GM21367 (cell line): ENCODE data around the gene AHNAK2.
"Not testable (repeated sequence)": the region's sequence is repeated elsewhere in the genome, so short reads cannot be mapped to it uniquely, and the experiment has no call there.

ENCODE experiments used
- ATAC-seq: cut with Tn5 transposase; IDR thresholded peaks from one replicate; pipeline ENCODE4 v1.9.1; 2021; ENCODE audit not compliant: unreplicated experiment

Gene AHNAK2

GRCh38 chr14:104954746-104955395 lies 23.3 kb downstream of the AHNAK2 start:
- no peak for ATAC-seq

DNA sequence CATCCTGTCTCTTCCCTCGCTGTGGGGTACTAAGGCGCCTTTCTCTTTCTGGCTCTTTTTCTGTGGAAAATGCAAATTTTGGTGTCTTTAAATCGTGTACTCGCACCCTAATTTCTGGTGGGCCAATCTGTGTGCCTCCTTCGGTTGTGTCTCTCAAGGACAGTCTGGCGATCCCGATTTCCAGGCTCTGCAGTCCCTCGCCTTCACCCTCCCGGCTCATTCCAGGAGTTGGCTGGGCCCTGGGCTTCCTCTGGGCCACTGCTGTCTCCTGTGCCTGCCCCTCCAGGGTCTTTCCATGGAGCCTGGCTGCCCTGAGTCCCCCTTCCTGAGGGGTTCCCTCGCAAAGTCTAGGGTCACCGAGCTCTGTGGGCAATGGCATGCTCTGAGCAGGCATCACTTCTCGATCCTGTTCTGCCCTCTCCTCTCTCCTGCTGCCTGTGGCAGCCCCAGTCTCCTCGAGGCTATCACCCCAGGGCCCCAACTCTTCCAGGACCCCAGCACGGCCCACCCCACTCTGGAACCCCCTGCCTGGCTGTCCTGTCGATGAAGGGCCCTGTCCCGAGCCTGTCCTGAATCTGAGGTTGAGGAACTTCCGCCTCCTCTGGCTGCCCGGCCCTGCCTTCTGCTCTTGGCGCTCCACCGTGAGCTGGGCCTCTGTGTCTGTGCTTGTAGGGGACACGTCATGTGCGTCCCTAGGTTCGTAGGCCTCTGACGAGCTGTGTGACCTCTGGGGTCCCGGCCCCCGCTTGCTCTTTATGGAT lies 24.1 kb downstream of the AHNAK2 start:
- no peak for ATAC-seq

DNA sequence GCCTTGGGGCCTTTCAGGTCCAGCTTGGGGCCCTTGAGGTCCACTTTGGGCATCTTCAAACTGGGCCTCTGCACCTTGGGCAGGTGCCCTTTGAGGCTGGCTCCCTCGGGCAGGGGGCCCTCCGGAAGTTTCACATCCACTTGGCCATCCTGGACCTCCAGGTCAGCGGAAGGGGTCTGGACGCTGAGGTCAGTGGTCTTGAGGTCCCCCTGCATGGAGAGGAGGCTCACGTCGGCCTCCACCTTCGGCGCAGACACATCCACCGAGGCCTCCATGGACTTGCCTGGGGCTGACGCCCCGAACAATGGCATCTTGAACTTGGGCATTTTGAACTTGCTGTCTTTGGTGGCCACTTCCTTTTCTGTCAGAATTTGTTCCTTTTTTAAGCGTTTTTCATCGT lies 25.1 kb downstream of the AHNAK2 start:
- no peak for ATAC-seq

DNA sequence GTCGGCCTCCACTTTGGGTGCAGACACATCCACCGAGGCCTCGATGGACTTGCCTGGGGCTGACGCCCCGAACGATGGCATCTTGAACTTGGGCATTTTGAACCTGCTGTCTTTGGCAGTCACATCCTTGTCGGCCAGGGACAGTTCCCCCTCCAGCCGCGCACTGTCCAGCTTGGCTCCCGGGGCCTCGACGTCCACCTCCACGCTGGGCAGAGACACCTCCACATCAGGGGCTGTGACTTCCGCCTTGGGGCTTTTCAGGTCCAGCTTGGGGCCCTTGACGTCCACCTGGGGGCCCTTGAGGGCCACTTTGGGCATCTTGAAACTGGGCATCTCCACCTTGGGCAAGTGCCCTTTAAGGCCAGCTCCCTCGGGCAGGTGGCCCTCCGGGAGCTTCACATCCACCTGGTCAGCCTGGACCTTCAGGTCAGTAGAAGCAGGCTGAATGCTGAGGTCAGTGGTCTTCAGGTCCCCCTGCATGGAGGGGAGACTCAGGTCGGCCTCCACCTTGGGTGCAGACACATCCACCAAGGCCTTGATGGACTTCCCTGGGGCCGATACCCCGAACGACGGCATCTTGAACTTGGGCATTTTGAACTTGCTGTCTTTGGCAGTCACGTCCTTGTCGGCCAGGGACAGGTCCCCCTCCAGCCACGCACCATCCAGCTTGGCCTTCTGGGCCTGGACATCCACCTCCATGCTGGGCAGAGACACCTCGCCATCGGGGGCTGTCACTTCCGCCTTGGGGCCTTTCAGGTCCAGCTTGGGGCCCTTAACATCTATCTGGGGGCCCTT lies 26.1 kb downstream of the AHNAK2 start:
- ATAC-seq, result not testable (repeated sequence)

DNA sequence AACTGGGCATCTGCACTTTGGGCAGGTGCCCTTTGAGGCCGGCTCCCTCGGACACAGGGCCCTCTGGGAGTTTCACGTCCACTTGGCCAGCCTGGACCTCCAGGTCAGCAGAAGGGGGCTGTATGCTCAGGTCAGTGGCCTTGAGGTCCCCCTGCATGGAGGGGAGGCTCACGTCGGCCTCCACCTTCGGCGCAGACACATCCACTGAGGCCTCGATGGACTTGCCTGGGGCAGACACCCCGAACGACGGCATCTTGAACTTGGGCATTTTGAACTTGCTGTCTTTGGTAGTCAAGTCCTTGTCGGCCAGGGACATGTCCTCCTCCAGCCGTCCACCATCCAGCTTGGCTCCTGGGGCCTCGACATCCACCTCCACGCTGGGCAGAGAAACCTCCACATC lies 27.5 kb downstream of the AHNAK2 start:
- ATAC-seq, result not testable (repeated sequence)

GRCh38 chr14:104950021-104950420 lies 28.2 kb downstream of the AHNAK2 start:
- ATAC-seq, result no peak

DNA sequence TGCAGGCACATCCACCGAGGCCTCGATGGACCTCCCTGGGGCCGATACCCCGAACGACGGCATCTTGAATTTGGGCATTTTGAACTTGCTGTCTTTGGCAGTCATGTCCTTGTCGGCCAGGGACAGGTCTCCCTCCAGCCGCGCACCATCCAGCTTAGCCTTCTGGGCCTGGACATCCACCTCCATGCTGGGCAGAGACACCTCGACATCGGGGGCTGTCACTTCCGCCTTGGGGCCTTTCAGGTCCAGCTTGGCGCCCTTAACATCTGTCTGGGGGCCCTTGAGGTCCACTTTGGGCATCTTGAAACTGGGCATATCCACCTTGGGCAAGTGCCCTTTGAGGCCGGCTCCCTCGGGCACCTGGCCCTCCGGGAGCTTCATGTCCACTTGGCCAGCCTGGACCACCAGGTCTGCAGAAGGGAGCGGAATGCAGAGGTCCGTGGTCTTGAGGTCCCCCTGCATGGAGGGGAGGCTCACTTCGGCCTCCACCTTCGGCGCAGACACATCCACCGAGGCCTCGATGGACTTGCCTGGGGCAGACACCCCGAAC lies 28.7 kb downstream of the AHNAK2 start:
- not testable (repeated sequence) for ATAC-seq

- ATAC-seq, result no peak
Measured at GRCh38 chr14:104948736-104949031, 29.5 kb downstream of the AHNAK2 start.

DNA sequence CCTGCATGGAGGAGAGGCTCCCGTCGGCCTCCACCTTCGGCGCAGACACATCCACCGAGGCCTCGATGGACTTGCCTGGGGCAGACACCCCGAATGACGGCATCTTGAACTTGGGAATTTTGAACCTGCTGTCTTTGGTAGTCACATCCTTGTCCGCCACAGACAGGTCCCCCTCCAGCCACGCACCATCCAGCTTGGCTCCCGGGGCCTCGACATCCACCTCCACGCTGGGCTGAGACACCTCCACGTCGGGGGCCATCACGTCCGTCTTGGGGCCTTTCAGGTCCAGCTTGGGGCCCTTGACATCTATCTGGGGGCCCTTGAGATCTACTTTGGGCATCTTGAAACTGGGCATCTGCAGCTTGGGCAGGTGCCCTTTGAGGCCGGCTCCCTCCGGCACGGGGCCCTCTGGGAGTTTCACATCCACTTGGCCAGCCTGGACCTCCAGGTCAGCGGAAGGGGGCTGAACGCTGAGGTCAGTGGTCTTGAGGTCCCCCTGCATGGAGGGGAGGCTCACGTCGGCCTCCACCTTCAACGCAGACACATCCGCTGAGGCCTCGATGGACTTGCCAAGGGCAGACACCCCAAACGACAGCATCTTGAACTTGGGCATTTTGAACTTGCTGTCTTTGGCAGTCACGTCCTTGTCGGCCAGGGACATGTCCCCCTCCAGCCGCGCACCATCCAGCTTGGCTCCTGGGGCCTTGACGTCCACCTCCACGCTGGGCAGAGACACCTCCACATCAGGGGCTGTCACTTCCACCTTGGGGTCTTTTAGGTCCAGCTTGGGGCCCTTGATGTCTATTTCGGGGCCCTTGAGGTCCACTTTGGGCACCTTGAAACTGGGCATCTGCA lies 30.1 kb downstream of the AHNAK2 start:
- not testable (repeated sequence) for ATAC-seq

DNA sequence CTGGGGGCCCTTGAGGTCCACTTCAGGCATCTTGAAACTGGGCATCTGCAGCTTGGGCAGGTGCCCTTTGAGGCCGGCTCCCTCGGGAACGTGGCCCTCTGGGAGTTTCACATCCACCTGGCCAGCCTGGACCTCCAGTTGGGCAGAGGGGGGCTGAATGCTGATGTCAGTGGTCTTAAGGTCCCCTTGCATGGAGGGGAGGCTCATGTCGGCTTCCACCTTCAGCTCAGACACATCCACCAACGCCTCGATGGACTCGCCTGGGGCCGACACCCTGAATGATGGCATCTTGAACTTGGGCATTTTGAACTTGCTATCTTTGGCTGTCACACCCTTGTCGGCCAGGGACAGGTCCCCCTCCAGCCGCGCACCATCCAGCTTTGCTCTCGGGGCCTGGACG lies 31.0 kb downstream of the AHNAK2 start:
- ATAC-seq, result not testable (repeated sequence)

DNA sequence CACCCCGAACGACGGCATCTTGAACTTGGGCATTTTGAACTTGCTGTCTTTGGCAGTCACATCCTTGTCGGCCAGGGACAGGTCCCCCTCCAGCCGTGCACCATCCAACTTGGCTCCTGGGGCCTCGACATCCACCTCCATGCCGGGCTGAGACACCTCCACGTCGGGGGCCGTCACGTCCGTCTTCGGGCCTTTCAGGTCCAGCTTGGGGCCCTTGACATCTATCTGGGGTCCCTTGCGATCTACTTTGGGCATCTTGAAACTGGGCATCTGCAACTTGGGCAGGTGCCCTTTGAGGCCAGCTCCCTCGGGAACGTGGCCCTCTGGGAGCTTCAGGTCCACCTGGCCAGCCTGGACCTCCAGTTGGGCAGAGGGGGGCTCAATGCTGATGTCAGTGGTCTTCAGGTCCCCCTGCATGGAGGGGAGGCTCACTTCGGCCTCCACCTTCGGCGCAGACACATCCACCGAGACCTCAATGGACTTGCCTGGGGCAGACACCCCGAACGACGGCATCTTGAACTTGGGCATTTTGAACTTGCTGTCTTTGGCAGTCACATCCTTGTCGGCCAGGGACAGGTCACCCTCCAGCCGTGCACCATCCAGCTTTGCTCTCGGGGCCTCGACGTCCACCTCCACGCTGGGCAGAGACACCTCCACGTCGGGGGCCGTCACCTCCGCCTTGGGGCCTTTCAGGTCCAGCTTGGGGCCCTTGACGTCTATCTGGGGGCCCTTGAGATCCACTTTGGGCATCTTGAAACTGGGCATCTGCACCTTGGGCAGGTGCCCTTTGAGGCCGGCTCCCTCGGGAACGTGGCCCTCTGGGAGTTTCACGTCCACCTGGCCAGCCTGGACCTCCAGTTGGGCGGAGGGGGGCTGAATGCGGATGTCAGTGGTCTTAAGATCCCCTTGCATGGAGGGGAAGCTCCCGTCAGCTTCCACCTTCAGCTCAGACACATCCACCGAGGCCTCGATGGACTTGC lies 31.9 kb downstream of the AHNAK2 start:
- ATAC-seq, result not testable (repeated sequence)

GRCh38 chr14:104945266-104945665 lies 32.9 kb downstream of the AHNAK2 start:
- ATAC-seq, result not testable (repeated sequence)

GRCh38 chr14:104944436-104945205 lies 33.6 kb downstream of the AHNAK2 start:
- ATAC-seq, result not testable (repeated sequence)

GRCh38 chr14:104944016-104944308 lies 34.2 kb downstream of the AHNAK2 start:
- ATAC-seq, result not testable (repeated sequence)

DNA sequence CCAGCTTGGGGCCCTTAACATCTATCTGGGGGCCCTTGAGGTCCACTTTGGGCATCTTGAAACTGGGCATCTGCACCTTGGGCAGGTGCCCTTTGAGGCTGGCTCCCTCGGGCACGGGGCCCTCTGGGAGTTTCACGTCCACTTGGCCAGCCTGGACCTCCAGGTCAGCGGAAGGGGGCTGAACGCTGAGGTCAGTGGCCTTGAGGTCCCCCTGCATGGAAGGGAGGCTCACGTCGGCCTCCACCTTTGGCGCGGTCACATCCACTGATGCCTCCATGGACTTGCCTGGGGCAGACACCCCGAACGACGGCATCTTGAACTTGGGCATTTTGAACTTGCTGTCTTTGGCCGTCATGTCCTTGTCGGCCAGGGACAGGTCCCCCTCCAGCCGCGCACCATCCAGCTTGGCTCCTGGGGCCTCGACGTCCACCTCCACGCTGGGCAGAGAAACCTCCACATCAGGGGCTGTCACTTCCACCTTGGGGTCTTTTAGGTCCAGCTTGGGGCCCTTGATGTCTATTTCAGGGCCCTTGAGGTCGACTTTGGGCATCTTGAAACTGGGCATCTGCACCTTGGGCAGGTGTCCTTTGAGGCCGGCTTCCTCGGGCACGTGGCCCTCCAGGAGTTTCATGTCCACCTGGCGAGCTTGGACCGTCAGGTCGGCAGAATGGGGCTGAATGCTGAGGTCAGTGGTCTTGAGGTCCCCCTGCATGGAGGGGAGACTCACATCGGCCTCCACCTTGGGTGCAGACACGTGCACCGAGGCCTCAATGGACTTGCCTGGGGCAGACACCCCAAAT lies 34.8 kb downstream of the AHNAK2 start:
- not testable (repeated sequence) for ATAC-seq

- ATAC-seq, result no peak
Measured at GRCh38 chr14:104942586-104942985, 35.6 kb downstream of the AHNAK2 start.

- no peak for ATAC-seq
Measured at GRCh38 chr14:104941508-104942365, 36.4 kb downstream of the AHNAK2 start.
